ENCODE data around the gene PRRC2A. TPM values are rescaled to one million over a fixed set of nuclear protein-coding genes. Genes with fewer than 3 reads are reported as not detected.
A peak's percentile ranks its signal among the peaks of the same experiment; 100 is the strongest.

PRRC2A gene
- total RNA-seq, 4 donors from 2014 or later, result 57.4 to 131 (median 73.7) TPM

- TF ChIP-seq POLR2A (IDR thresholded peaks at IDR 0.05) (no peak), CTCF (IDR thresholded peaks at IDR 0.05) (no peak)
- peak within 1 kb of the TSS; percentile 70 for H3K4me3 ChIP-seq (ENCODE audit: low read depth, poor library complexity, severe bottlenecking)
- peak in 1 of 2 donors; percentile 81 for DNase-seq (ENCODE audit: low spot score in 2 of 2)
- intact Hi-C loops (cut with DNase I; ENCODE audit: low total_unique reads), result no loop called here
- WGBS, 2 donors, result 55 to 79% methylated on average over 2 to 3 of the region's 3 CpGs
Measured at GRCh38 chr6:31582230-31582643, 38.3 kb upstream of the PRRC2A start, which contains the start of gene LTB. Gene LTB (minus strand): TSS chr6:31582424. CDS start chr6:31582417, 7 bp downstream.

- TF ChIP-seq CTCF (IDR thresholded peaks at IDR 0.05) (no peak), POLR2A (IDR thresholded peaks at IDR 0.05) (no peak)
- no peak overlapping the region for H3K4me3 ChIP-seq (ENCODE audit: low read depth, poor library complexity, severe bottlenecking)
- intact Hi-C loops (cut with DNase I; ENCODE audit: low total_unique reads), result no loop called here
- DNase-seq (ENCODE audit: low spot score in 2 of 2), result peak in 1 of 2 donors; percentile 74
- WGBS, 2 donors, result 68 to 73% methylated on average over 2 of the region's 2 CpGs
Measured at GRCh38 chr6:31585491-31585890, 35.0 kb upstream of the PRRC2A start.

- DNase-seq (ENCODE audit: low spot score in 2 of 2), result peak in 1 of 2 donors; percentile 77
- no peak for TF ChIP-seq CTCF (IDR thresholded peaks at IDR 0.05)
- TF ChIP-seq POLR2A (IDR thresholded peaks at IDR 0.05), result no peak
- intact Hi-C loops (cut with DNase I; ENCODE audit: low total_unique reads), result no loop called here
- 47 to 80% methylated on average over 1 of the region's 1 CpG for WGBS, 2 donors
- H3K4me3 ChIP-seq (ENCODE audit: low read depth, poor library complexity, severe bottlenecking), result no peak within 1 kb of the TSS
Measured at GRCh38 chr6:31586008-31586407, 34.5 kb upstream of the PRRC2A start, which contains the start of gene LST1. Gene LST1 (plus strand): TSS chr6:31586277. CDS start chr6:31587300, 1,023 bp downstream.

- H3K4me3 ChIP-seq (ENCODE audit: low read depth, poor library complexity, severe bottlenecking), result no peak overlapping the region
- TF ChIP-seq CTCF (IDR thresholded peaks at IDR 0.05), result no peak
- TF ChIP-seq POLR2A (IDR thresholded peaks at IDR 0.05), result no peak
- WGBS, 2 donors, result 53 to 61% methylated on average over 9 of the region's 9 CpGs
- intact Hi-C loops (cut with DNase I; ENCODE audit: low total_unique reads), result no loop called here
- DNase-seq (ENCODE audit: low spot score in 2 of 2), result peak in 1 of 2 donors; percentile 77
Measured at GRCh38 chr6:31586599-31587281, 33.8 kb upstream of the PRRC2A start.

- no peak for DNase-seq (ENCODE audit: low spot score in 2 of 2)
- TF ChIP-seq CTCF (IDR thresholded peaks at IDR 0.05), result no peak
- intact Hi-C loops (cut with DNase I; ENCODE audit: low total_unique reads), result no loop called here
- H3K4me3 ChIP-seq (ENCODE audit: low read depth, poor library complexity, severe bottlenecking), result no peak overlapping the region
- 66 to 74% methylated on average over 12 of the region's 12 CpGs for WGBS, 2 donors
Measured at GRCh38 chr6:31587791-31588777, 32.4 kb upstream of the PRRC2A start.

All from lower leg skin (tissue), 4 donors.